Jurkat, Clone E6-1 (cell line): ENCODE measurements around the gene SPEF2.
"Not testable (repeated sequence)": the region's sequence is repeated elsewhere in the genome, so short reads cannot be mapped to it uniquely, and the experiment has no call there.

Experiments
- DNase-seq: peaks from one replicate; pipeline ENCODE4 v3.0.0-alpha.2; 2011; ENCODE audit warnings: low read depth, low spot score
- H3K4me3 ChIP-seq: 2 replicates; pipeline ENCODE4 v1.5.1; 2011; ENCODE audit warnings: mild to moderate bottlenecking, low read length, control low read depth, moderate library complexity

SPEF2 gene

GRCh38 chr5:35842856-35843255 lies 225.2 kb downstream of the SPEF2 start:
- H3K4me3 ChIP-seq, result no peak overlapping the region

GRCh38 chr5:35845508-35845907 lies 227.8 kb downstream of the SPEF2 start:
- not testable (repeated sequence) for H3K4me3 ChIP-seq, DNase-seq

More at GRCh38 chr5:35842856-35843255, 225.2 kb downstream of the SPEF2 start:
- no peak for DNase-seq

- no peak overlapping the region for H3K4me3 ChIP-seq
- no peak for DNase-seq
These were observed 229.8 kb downstream of the SPEF2 start for GRCh38 chr5:35847491-35847890.

GRCh38 chr5:35847961-35848360 lies 230.3 kb downstream of the SPEF2 start:
- H3K4me3 ChIP-seq, result no peak overlapping the region
- no peak for DNase-seq

- H3K4me3 ChIP-seq, result no peak overlapping the region
- no peak for DNase-seq
These were observed 232.2 kb downstream of the SPEF2 start for GRCh38 chr5:35849860-35850259.

GRCh38 chr5:35850967-35851680 lies 233.5 kb downstream of the SPEF2 start:
- H3K4me3 ChIP-seq, result no peak overlapping the region
- no peak for DNase-seq

GRCh38 chr5:35852084-35852734 lies 234.5 kb downstream of the SPEF2 start:
- no peak overlapping the region for H3K4me3 ChIP-seq
- no peak for DNase-seq

GRCh38 chr5:35852773-35853172 lies 235.1 kb downstream of the SPEF2 start:
- H3K4me3 ChIP-seq, result no peak overlapping the region

GRCh38 chr5:35853631-35854030 lies 236.0 kb downstream of the SPEF2 start:
- no peak overlapping the region for H3K4me3 ChIP-seq
- DNase-seq, result no peak

More at GRCh38 chr5:35852773-35853172, 235.1 kb downstream of the SPEF2 start:
- no peak for DNase-seq

- no peak for DNase-seq
- H3K4me3 ChIP-seq, result no peak overlapping the region
These were observed 236.6 kb downstream of the SPEF2 start for GRCh38 chr5:35854248-35854647.

GRCh38 chr5:35855187-35855586 lies 237.5 kb downstream of the SPEF2 start:
- H3K4me3 ChIP-seq, result no peak overlapping the region
- DNase-seq, result no peak

GRCh38 chr5:35856186-35856764 lies 238.6 kb downstream of the SPEF2 start:
- H3K4me3 ChIP-seq, DNase-seq: not testable (repeated sequence)

GRCh38 chr5:35856765-35857351 lies 239.2 kb downstream of the SPEF2 start, which contains the start of gene IL7R:
Gene IL7R, plus strand, starts transcription at chr5:35856891. Its CDS starts 87 bp downstream, at chr5:35856978.
- H3K4me3 ChIP-seq, result peak within 1 kb of the TSS; percentile 21
- DNase-seq, result peak; percentile 84

GRCh38 chr5:35857606-35858205 lies 240.0 kb downstream of the SPEF2 start:
- DNase-seq, result no peak
- peak overlapping the region; percentile 21 for H3K4me3 ChIP-seq

- H3K4me3 ChIP-seq, result no peak overlapping the region
- DNase-seq, result no peak
These were observed 241.5 kb downstream of the SPEF2 start for GRCh38 chr5:35859101-35859661.

- DNase-seq, result no peak
- H3K4me3 ChIP-seq, result no peak overlapping the region
These were observed 243.0 kb downstream of the SPEF2 start for GRCh38 chr5:35860686-35861085.

- H3K4me3 ChIP-seq, result no peak overlapping the region
- DNase-seq, result no peak
These were observed 244.1 kb downstream of the SPEF2 start for GRCh38 chr5:35861718-35862117.

- H3K4me3 ChIP-seq, result no peak overlapping the region
- no peak for DNase-seq
These were observed 244.5 kb downstream of the SPEF2 start for GRCh38 chr5:35862126-35862525.

- H3K4me3 ChIP-seq, result no peak overlapping the region
- no peak for DNase-seq
These were observed 245.5 kb downstream of the SPEF2 start for GRCh38 chr5:35863159-35863558.
